ENCODE measurements around the gene VMP1. TPM values are rescaled to one million over a fixed set of nuclear protein-coding genes. Genes with fewer than 3 reads are reported as not detected.
A peak's percentile ranks its signal among the peaks of the same experiment; 100 is the strongest.
"Not testable (repeated sequence)": the region's sequence is repeated elsewhere in the genome, so short reads cannot be mapped to it uniquely, and the experiment has no call there.

The VMP1 gene
- total RNA-seq, 2 donors from 2014 or later: 48.0 to 63.4 TPM

GRCh38 chr17:59798111-59798510 lies 90.7 kb downstream of the VMP1 start:
- Histone ChIP-seq H3K27me3 (no peaks in the 10 kb centered on the region), H3K4me3 (no peak overlapping the region), H3K4me1 (peaks cover 0 to 4% of the 10 kb centered on the region in 2 donors), H3K27ac (no peak overlapping the region), H3K9me3 (no peaks in the 10 kb centered on the region), H3K36me3 (no peaks in the 10 kb centered on the region)
- no peak for DNase-seq (ENCODE audit: low spot score)
- TF ChIP-seq CTCF (IDR thresholded peaks at IDR 0.05): no peak

- Histone ChIP-seq H3K27ac (no peak overlapping the region), H3K36me3 (no peaks in the 10 kb centered on the region), H3K4me1 (peaks cover 0 to 4% of the 10 kb centered on the region in 2 donors), H3K9me3 (no peaks in the 10 kb centered on the region), H3K27me3 (no peaks in the 10 kb centered on the region), H3K4me3 (no peak overlapping the region)
- DNase-seq (ENCODE audit: low spot score): no peak
- TF ChIP-seq CTCF (IDR thresholded peaks at IDR 0.05): no peak
Measured at GRCh38 chr17:59800530-59800942, 93.1 kb downstream of the VMP1 start.

DNA sequence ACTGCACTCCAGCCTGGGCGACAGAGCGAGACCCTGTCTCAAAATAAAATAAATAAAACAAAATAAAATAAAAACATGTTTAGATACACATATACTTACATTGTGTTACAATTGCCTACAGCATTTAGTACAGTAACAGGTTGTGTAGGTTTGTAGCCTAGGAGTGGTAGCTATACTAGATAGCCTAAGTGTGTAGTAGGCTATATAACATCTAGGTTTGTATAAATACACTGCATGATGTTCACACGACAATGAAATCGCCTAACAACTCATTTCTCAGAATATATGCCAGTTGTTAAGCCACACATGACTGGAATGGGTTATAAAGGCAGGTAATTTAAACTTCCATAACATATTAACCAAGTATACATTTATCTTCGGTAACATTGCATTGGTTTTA lies 94.7 kb downstream of the VMP1 start:
- TF ChIP-seq CTCF (IDR thresholded peaks at IDR 0.05): no peak
- H3K27ac ChIP-seq: no peak overlapping the region
- H3K4me1 ChIP-seq: no peaks in the 10 kb centered on the region
- H3K4me3 ChIP-seq: no peak overlapping the region
- no peak for DNase-seq (ENCODE audit: low spot score)
- H3K9me3 ChIP-seq: no peaks in the 10 kb centered on the region
- no peaks in the 10 kb centered on the region for H3K27me3 ChIP-seq
- H3K36me3 ChIP-seq: no peaks in the 10 kb centered on the region

DNA sequence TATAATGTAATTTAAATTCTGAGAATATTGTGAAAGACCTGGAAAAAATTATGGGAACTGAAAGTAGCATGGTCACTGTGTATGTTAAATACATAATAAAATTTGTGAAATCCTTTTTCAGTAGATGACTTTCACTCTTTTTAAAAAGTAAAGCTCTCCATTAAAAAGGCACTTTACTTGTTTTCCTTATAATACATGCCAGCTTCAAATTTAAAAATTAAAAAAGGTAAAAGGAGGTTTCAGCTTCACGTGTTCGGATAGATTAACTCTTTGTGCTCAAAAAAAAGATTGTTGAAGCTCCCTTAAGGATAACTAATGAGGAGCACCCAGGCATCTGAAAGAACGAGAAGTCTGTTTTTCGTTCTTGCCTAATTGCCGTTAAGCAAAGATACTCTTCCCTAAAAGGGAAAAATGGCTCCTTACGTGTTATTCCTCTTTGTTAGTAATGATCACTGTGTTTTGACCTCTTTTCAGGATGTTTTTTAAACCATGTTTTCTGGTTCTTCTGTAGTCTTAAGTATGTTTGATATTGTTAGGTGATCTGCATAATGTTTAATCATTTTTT lies 97.5 kb downstream of the VMP1 start:
- Histone ChIP-seq H3K4me3 (peak overlapping the region in 1 of 2 donors; percentile 19), H3K4me1 (no peaks in the 10 kb centered on the region), H3K27me3 (no peaks in the 10 kb centered on the region), H3K27ac (peak overlapping the region; percentile 17 to 45), H3K9me3 (no peaks in the 10 kb centered on the region), H3K36me3 (peaks cover under 1% of the 10 kb centered on the region)
- DNase-seq (ENCODE audit: low spot score): no peak
- no peak for TF ChIP-seq CTCF (IDR thresholded peaks at IDR 0.05)

DNA sequence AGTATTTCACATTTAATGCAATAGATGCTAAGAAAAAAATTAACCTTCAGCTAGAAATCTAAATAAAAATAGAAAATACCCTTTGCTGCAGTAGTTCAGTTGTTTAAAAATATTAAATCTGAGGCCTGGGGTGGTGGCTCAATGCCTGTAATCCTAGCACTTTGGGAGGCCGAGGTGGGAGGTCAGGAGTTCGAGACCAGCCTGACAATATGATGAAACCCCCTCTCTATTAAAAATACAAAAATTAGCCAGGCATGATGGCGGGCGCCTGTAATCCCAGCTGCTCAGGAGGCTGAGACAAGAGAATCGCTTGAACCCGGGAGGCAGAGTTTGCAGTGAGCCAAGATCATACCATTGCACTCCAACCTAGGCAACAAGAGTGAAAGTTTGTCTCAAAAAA lies 98.9 kb downstream of the VMP1 start:
- H3K27me3 ChIP-seq; H3K36me3 ChIP-seq; H3K4me1 ChIP-seq; DNase-seq (ENCODE audit: low spot score); H3K27ac ChIP-seq; H3K9me3 ChIP-seq; H3K4me3 ChIP-seq: not testable (repeated sequence)

- Histone ChIP-seq H3K27ac (peak overlapping the region; percentile 45 to 48), H3K27me3 (no peaks in the 10 kb centered on the region), H3K4me1 (no peaks in the 10 kb centered on the region), H3K9me3 (no peaks in the 10 kb centered on the region), H3K4me3 (no peak overlapping the region), H3K36me3 (peaks cover 19% of the 10 kb centered on the region)
- no peak for TF ChIP-seq CTCF (IDR thresholded peaks at IDR 0.05)
- no peak for DNase-seq (ENCODE audit: low spot score)
Measured at GRCh38 chr17:59807892-59808509, 100.5 kb downstream of the VMP1 start.
